RWPE2 (cell line): Measurements from ENCODE around the gene VILL.

Experiments used
- ATAC-seq: fragments of 200-7000 bp; cut with Tn5 transposase; 3 replicates; pipeline ENCODE4 v1.9.1; 2021; ENCODE audit warnings: low read depth
- DNase-seq: peaks from one replicate; pipeline ENCODE4 v3.0.0-alpha.2; 2020; ENCODE audit warnings: low spot score
- H3K27ac ChIP-seq: fragments of 450-650 bp; 2 replicates; pipeline ENCODE4 v1.5.1; 2017; ENCODE audit warnings: mild to moderate bottlenecking; ENCODE audit not compliant: poor library complexity, severe bottlenecking
- H3K27me3 ChIP-seq: fragments of 250-450 bp; sonication (Bioruptor Pico); 2 replicates; pipeline ENCODE4 v1.5.1; 2021; ENCODE audit warnings: mild to moderate bottlenecking, moderate library complexity; ENCODE audit not compliant: insufficient read depth, poor library complexity, severe bottlenecking
- H3K36me3 ChIP-seq: fragments of 250-450 bp; sonication (Bioruptor Pico); 2 replicates; pipeline ENCODE4 v1.5.1; 2020; ENCODE audit warnings: low read depth, mild to moderate bottlenecking, moderate library complexity
- H3K4me1 ChIP-seq: fragments of 250-450 bp; sonication (Bioruptor Pico); 2 replicates; pipeline ENCODE4 v1.5.1; 2021; ENCODE audit warnings: mild to moderate bottlenecking, moderate library complexity; ENCODE audit not compliant: insufficient read depth, poor library complexity, severe bottlenecking
- H3K4me3 ChIP-seq: fragments of 250-450 bp; sonication (Bioruptor Pico); 2 replicates; pipeline ENCODE4 v1.5.1; 2021; ENCODE audit warnings: mild to moderate bottlenecking, moderate library complexity; ENCODE audit not compliant: severe bottlenecking
- H3K9me3 ChIP-seq: fragments of 250-450 bp; sonication (Bioruptor Pico); 2 replicates; pipeline ENCODE4 v1.5.1; 2021; ENCODE audit warnings: mild to moderate bottlenecking, moderate library complexity; ENCODE audit not compliant: severe bottlenecking
- TF ChIP-seq, protein P1 (sequence below): fragments of 450-650 bp; IDR thresholded peaks from one replicate; pipeline ENCODE4 v1.5.1; 2017; ENCODE audit warnings: mild to moderate bottlenecking, moderate library complexity; ENCODE audit not compliant: poor library complexity, severe bottlenecking

VILL gene

DNA sequence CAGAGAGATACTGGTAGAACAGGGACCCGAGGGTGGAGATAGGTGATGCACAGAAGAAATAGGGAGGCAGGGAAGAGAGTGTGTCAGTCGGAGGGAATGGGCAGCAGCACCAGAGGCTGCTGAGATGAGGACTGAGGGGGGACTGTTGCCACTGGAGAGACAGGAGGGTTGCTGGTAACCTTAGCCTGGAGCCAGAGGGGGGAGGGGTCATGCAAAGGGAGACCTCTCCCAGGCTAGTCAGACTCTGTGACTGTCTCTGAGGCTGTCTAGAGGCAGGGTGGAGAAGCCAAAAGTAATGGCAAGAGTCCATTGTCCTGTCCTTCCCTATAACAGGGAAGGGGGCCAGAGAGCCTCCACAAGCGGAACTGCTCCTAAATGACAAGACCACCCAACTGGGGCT is 46.3 kb downstream of the VILL start:
- Histone ChIP-seq H3K4me3 (no peak overlapping the region), H3K4me1 (peaks cover 15% of the 10 kb centered on the region), H3K27me3 (no peaks in the 10 kb centered on the region), H3K36me3 (no peaks in the 10 kb centered on the region), H3K9me3 (no peaks in the 10 kb centered on the region), H3K27ac (no peak overlapping the region)
- ATAC-seq (no peak), DNase-seq (no peak)
- TF ChIP-seq, protein P1, sequence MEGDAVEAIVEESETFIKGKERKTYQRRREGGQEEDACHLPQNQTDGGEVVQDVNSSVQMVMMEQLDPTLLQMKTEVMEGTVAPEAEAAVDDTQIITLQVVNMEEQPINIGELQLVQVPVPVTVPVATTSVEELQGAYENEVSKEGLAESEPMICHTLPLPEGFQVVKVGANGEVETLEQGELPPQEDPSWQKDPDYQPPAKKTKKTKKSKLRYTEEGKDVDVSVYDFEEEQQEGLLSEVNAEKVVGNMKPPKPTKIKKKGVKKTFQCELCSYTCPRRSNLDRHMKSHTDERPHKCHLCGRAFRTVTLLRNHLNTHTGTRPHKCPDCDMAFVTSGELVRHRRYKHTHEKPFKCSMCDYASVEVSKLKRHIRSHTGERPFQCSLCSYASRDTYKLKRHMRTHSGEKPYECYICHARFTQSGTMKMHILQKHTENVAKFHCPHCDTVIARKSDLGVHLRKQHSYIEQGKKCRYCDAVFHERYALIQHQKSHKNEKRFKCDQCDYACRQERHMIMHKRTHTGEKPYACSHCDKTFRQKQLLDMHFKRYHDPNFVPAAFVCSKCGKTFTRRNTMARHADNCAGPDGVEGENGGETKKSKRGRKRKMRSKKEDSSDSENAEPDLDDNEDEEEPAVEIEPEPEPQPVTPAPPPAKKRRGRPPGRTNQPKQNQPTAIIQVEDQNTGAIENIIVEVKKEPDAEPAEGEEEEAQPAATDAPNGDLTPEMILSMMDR: no peak

DNA sequence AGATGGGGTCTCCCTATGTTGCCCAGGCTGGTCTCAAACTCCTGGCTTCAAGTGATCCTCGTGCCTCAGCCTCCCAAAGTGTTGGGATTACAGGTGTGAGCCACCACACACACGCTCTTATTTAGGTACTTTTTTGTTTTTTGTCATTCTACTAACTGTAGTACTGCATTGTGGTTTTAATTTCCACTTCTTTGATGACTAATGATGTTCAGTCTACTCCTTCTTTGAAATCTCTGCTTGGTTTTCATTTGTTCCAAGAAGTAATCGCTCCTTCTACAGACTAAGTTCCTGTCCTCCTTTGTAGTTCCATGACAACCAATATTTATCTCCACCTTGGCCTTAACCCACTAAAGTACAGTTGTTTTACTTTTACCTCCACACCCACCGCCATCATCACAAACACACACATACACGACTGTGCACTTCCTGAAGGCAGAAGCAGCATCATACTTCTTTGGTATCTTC is 47.9 kb downstream of the VILL start:
- Histone ChIP-seq H3K27me3 (no peaks in the 10 kb centered on the region), H3K9me3 (no peaks in the 10 kb centered on the region), H3K36me3 (no peaks in the 10 kb centered on the region), H3K4me3 (no peak overlapping the region), H3K27ac (no peak overlapping the region), H3K4me1 (peaks cover 15% of the 10 kb centered on the region)
- TF ChIP-seq, protein P1: no peak
- no peak for DNase-seq
- ATAC-seq: no peak

DNA sequence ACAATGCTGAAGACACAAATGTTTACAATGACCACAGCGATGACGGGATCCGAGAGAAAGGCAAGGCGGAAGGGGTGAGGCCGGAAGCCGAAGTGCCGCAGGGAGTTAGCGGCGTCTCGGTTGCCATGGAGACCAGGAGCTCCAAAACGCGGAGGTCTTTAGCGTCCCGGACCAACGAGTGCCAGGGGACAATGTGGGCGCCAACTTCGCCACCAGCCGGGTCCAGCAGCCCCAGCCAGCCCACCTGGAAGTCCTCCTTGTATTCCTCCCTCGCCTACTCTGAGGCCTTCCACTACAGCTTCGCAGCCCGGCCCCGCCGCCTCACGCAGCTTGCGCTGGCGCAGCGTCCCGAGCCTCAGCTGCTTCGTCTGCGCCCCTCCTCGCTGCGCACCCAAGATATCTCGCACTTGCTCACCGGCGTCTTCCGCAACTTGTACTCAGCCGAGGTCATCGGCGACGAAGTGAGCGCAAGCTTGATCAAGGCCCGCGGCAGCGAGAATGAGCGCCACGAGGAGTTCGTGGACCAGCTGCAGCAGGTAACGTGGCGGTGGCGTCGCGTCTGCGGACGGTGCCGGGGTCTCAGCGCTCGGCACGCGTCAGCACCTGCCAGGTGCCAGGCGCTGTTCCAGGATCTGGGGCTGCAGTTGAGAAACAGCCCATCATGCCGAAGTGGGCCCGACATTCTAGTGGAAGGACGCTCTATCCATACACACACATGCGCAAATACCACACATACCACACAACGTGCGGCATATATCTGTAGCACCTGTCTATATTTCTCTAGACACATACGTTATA is 48.7 kb downstream of the VILL start, which contains the start of gene DLEC1:
DLEC1 (plus strand) TSS at position 108 of the 798 bp plus-strand sequence; CDS start at position 126, 18 bp downstream.
- peak within 1 kb of the TSS; percentile 15 for H3K4me3 ChIP-seq
- H3K27ac ChIP-seq: no peak within 1 kb of the TSS
- DNase-seq: no peak

DNA sequence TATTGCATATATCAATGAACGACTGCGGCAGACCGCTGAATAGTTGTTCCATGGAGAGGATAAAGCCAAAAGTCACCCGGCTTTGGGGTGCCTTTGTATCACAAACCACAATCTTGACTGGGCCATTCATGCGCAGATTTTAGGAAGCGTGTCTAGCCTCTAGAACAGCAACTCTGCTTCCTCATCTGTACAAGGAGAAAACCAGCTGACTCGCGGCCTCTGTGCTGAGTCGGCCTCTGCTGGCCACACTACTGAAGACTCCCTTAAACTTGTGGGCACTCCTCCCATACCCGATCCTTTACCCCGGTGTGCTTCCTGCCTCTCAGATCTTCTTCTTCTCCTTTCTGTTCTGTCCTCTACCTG is 49.3 kb downstream of the VILL start:
- Histone ChIP-seq H3K27ac (no peak overlapping the region), H3K4me1 (peaks cover 15% of the 10 kb centered on the region), H3K27me3 (no peaks in the 10 kb centered on the region), H3K36me3 (no peaks in the 10 kb centered on the region), H3K9me3 (no peaks in the 10 kb centered on the region), H3K4me3 (no peak overlapping the region)
- ATAC-seq: peak; percentile 57; the same call in 2 of the 3 replicates
- DNase-seq: no peak
- TF ChIP-seq, protein P1: no peak

More for the DNA sequence above, 48.7 kb downstream of the VILL start, which contains the start of gene DLEC1:
- H3K4me1 ChIP-seq: peaks cover 15% of the 10 kb centered on the region
- no peaks in the 10 kb centered on the region for H3K36me3 ChIP-seq
- ATAC-seq: peak; percentile 57
- no peaks in the 10 kb centered on the region for H3K9me3 ChIP-seq
- no peaks in the 10 kb centered on the region for H3K27me3 ChIP-seq
- TF ChIP-seq, protein P1: no peak

DNA sequence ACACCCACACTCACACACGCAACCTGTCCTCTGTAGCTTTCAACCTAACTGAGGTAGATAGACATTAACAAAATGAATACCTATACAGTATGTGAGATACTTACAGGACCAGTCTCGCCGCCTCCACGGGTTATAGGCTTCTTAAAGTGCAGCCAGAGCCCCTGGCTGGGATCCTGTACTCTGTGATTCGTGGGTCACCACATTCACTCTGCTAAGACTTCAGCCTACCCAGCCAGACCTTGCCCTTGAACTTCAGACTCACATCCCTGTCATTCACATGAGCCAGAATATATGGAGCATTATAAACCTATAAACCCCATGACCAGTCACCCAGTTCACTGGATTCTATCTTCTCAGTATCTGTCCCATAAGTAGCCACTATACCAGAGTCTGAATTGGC is 49.8 kb downstream of the VILL start:
- no peaks in the 10 kb centered on the region for H3K36me3 ChIP-seq
- H3K4me1 ChIP-seq: peaks cover 15% of the 10 kb centered on the region
- DNase-seq (no peak), ATAC-seq (no peak)
- no peaks in the 10 kb centered on the region for H3K27me3 ChIP-seq
- no peaks in the 10 kb centered on the region for H3K9me3 ChIP-seq
- H3K4me3 ChIP-seq: no peak overlapping the region
- H3K27ac ChIP-seq: no peak overlapping the region
- TF ChIP-seq, protein P1: no peak
